NCI-H1930 (cell line): Measurements from ENCODE around the gene OST4.
"Not testable (repeated sequence)": the region's sequence is repeated elsewhere in the genome, so short reads cannot be mapped to it uniquely, and the experiment has no call there.

Experiments
- DNase-seq, 2 experiments: peaks; one replicate each; lab custom pipeline; 2025; lab: John Stamatoyannopoulos, UW

OST4 gene

GRCh38 chr2:27079233-27080139 is 8.0 kb upstream of the OST4 start:
- no peak for DNase-seq

- no peak for DNase-seq
These were observed 7.1 kb upstream of the OST4 start, which contains the start of gene EMILIN1 for GRCh38 chr2:27078267-27079194. Gene EMILIN1, plus strand, starts transcription at chr2:27078615. Its CDS starts 451 bp downstream, at chr2:27079066.

GRCh38 chr2:27077231-27077630 is 5.8 kb upstream of the OST4 start:
- no peak for DNase-seq

GRCh38 chr2:27076323-27076722 is 4.9 kb upstream of the OST4 start:
- DNase-seq = no peak

- DNase-seq = not testable (repeated sequence)
These were observed 4.1 kb upstream of the OST4 start for GRCh38 chr2:27075566-27075871.

GRCh38 chr2:27074738-27075565 is 3.5 kb upstream of the OST4 start:
- no peak for DNase-seq

- DNase-seq = no peak
These were observed 2.3 kb upstream of the OST4 start for GRCh38 chr2:27073782-27074181.

- no peak for DNase-seq
These were observed 1.5 kb upstream of the OST4 start for GRCh38 chr2:27072920-27073319.

- DNase-seq = no peak
These were observed 756 bp upstream of the OST4 start for GRCh38 chr2:27071990-27072830.

GRCh38 chr2:27070653-27071276 is 689 bp downstream of the OST4 start:
- no peak for DNase-seq

GRCh38 chr2:27069961-27070618 is 1.4 kb downstream of the OST4 start:
- no peak for DNase-seq

- DNase-seq = no peak
These were observed 2.0 kb downstream of the OST4 start for GRCh38 chr2:27069436-27069835.

GRCh38 chr2:27067385-27067784 is 4.1 kb downstream of the OST4 start:
- no peak for DNase-seq

GRCh38 chr2:27065128-27065527 is 6.3 kb downstream of the OST4 start:
- no peak for DNase-seq

GRCh38 chr2:27060323-27060722 is 11.1 kb downstream of the OST4 start:
- DNase-seq = no peak

GRCh38 chr2:27059141-27059820 is 12.2 kb downstream of the OST4 start:
- no peak for DNase-seq

GRCh38 chr2:27058210-27058609 is 13.2 kb downstream of the OST4 start:
- DNase-seq = no peak

GRCh38 chr2:27057184-27057583 is 14.3 kb downstream of the OST4 start:
- no peak for DNase-seq

GRCh38 chr2:27054721-27055120 is 16.7 kb downstream of the OST4 start:
- DNase-seq = no peak
